Fibroblast of the aortic adventitia (primary cell): Measurements from ENCODE around the gene LSG1. TPM values are rescaled to one million over a fixed set of nuclear protein-coding genes. Genes with fewer than 3 reads are reported as not detected.
"Not testable (repeated sequence)": the region's sequence is repeated elsewhere in the genome, so short reads cannot be mapped to it uniquely, and the experiment has no call there.

Experiments
- DNase-seq: peaks from one replicate; pipeline ENCODE4 v3.0.0-alpha.2; 2010; ENCODE audit warnings: low read depth
- H3K4me3 ChIP-seq: 2 replicates; pipeline ENCODE4 v1.5.1; 2011; ENCODE audit warnings: low read depth, mild to moderate bottlenecking, control low read depth, low read length, moderate library complexity
- CTCF ChIP-seq: IDR thresholded peaks from 2 replicates; pipeline ENCODE4 v1.5.1; 2011; ENCODE audit warnings: mild to moderate bottlenecking, low read length, control low read depth, inconsistent platforms; ENCODE audit not compliant: insufficient read depth
- total RNA-seq: library from RNA; depleted of rRNA; stranded (reverse); fragments of >200 nt; gene quantifications from 2 replicates; pipeline ENCODE4 v1.2.3, GENCODE V29; 2012; ENCODE audit warnings: low replicate concordance

Gene LSG1
- total RNA-seq, 1 donor = 30.6 TPM

DNA sequence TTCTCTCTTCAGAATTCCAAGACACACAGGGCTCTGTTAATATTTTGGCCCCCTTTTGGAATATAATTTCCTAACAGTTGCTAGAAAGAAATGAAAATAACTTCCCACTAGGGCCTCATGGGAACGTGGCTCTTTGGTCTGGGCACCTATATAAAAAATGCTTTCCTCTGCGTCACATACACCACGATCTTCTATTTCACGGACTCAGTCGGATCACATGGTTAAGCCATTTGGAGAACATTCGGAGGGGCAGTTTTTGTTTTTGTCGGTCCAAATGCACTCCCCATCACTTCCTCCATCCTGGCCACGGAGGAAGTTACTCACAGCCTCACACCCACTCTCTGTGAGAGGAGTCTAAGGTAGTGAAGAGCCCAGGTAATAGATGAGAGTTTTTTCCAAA lies 59.8 kb downstream of the LSG1 start:
- H3K4me3 ChIP-seq = no peak overlapping the region
- TF ChIP-seq CTCF = no peak
- DNase-seq = no peak

GRCh38 chr3:194610689-194611088 lies 61.3 kb downstream of the LSG1 start:
- no peak for TF ChIP-seq CTCF
- DNase-seq = no peak

DNA sequence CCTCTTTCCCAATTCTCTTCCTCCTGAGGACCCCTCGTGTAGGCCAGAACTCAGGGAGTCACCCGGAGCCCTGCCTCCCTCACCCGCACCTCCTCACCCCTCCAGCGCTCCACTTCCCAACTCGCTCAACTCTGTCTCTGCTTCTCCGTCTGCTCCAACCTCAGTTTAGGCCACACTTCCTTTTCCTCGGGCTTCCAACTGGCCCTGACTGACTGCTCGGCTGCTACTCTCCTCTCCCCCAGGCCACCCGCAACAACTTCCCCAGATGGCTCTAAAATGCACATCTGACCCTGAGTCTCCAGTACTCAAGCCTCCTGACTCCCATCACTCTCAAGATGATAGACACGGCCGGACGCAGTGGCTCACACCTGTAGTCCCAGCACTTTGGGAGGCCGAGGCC lies 62.4 kb downstream of the LSG1 start:
- DNase-seq = no peak
- no peak overlapping the region for H3K4me3 ChIP-seq
- TF ChIP-seq CTCF = no peak

More at GRCh38 chr3:194610689-194611088, 61.3 kb downstream of the LSG1 start:
- no peak overlapping the region for H3K4me3 ChIP-seq

GRCh38 chr3:194608981-194609380 lies 63.0 kb downstream of the LSG1 start:
- H3K4me3 ChIP-seq = no peak overlapping the region
- TF ChIP-seq CTCF = no peak
- no peak for DNase-seq

DNA sequence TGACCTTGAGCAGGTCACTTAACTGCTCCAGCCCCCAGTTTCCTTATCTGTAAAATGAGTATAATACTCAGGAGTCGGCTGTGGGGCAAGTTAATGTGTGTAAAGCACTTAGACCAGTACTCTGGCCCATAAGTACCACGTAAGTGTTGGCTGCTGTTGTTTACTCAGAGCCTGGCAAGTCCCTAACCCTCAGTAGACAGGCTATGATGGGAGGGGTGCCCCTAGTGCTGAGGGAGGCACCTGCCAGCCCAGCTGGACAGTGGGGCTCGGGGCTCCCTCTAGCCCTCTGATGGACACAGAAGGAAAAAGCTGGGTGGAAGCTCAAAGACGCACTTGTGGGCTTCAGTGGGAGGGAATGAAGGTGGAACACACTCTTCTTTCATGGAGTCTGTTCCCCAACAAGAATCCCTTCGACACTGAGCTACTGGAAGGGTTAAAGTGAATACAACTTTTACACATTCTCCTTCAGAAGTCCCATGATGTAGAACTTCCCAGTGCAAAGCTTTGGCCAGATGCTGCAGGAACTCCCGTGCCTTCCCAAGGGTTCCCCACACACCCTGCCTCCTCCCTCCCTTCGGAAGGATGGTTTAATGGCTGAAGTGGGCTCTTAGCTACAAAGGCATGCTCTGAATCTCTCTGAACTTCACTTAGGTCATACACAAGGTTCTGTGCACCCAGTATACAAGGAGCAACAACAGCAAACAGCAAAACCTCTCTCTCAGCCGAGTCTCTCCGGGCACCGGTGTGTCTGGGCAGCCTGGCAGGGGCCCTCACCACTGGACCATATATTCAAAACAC lies 64.2 kb downstream of the LSG1 start:
- no peak for DNase-seq
- no peak for TF ChIP-seq CTCF
- no peak overlapping the region for H3K4me3 ChIP-seq

DNA sequence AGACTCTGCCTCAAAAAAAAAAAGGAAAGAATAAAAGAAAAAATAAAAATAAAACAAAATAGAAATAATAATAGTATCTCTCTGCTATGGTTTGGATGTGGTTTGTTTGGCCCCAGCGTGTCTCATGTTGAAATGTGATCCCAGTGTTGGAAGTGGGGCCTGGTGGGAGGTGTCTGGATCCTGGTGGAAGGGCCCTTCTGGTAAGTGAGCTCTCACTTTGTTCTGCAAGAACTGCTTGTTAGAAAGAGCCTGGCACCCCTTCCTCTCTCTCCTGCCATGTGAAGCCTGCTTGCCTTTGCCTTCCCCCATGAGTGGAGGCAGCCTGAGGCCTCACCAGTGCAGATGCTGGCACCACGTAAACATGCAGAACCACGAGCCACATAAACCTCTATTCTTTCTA lies 65.0 kb downstream of the LSG1 start:
- H3K4me3 ChIP-seq = no peak overlapping the region
- no peak for DNase-seq
- TF ChIP-seq CTCF = no peak

DNA sequence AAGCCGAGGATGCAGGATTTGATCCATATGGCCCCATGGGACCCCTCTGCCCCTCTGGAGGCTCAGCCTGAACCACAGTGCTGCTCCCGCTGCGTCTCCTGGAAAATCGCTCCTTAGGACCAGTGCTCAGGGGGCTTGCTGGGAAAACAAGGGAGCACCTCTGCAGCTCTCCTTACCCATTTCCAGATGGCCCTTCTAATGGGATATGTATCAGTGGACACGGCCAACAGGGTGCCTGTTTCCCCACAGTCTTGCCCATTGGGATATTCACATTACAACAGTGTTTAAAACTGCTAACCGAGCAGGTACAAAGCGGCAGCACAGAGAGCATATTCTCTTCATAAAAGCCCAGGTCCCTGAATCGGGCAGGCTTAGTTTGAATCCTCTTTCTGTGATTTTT lies 65.8 kb downstream of the LSG1 start:
- no peak for TF ChIP-seq CTCF
- H3K4me3 ChIP-seq = no peak overlapping the region
- DNase-seq = no peak

GRCh38 chr3:194605314-194605713 lies 66.7 kb downstream of the LSG1 start:
- not testable (repeated sequence) for H3K4me3 ChIP-seq, DNase-seq
